Superior temporal gyrus (tissue), 1 donor: Measurements from ENCODE around the gene ZNF83.
A peak's percentile ranks its signal among the peaks of the same experiment; 100 is the strongest.
"Not testable (repeated sequence)": the region's sequence is repeated elsewhere in the genome, so short reads cannot be mapped to it uniquely, and the experiment has no call there.

Experiments used
- DNase-seq: peaks from one replicate; pipeline ENCODE4 v3.0.0-alpha.2; 2016; ENCODE audit errors: extremely low spot score

The ZNF83 gene

DNA sequence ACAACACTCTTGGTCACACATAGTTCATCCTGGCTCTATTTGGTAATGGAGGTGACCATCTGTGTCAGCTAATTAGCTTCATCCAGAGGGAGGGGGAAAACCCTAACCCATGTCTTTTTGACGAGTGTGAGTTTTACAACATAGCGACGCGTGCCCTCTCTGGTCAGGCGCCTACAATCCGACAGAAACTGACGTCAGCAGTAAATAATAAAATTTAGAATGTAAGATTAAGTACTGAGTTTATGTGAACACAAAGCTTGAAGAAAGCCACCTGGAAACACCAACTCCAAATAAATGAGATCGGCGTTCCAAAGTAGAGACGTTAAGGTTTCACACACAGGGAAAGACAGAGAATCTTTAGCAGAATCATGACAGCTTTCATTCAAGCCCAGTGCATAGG, 1.8 kb upstream of the ZNF83 start:
- DNase-seq: no peak

DNA sequence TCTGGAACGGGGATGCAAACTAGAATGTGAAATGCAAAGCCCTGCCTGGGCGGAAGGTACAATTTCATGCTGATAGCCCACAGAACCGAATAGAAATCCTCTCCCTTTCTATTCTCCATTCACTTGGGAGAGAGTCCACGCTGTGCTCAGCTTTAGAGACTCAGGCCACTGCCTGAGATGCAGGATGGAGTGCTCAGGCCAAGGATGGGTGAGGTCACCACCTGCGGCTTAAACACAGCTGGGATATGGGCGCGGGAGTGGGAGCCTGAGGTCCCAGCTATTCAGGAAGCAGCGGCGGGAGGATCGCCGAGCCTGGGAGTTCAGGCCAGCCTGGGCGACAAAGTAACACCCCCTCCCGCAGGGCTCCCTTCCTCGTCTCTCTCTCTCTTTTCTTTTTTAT, 446 bp upstream of the ZNF83 start:
- no peak for DNase-seq

- no peak for DNase-seq
Measured at GRCh38 chr19:52635786-52636570, 2.2 kb downstream of the ZNF83 start.

DNA sequence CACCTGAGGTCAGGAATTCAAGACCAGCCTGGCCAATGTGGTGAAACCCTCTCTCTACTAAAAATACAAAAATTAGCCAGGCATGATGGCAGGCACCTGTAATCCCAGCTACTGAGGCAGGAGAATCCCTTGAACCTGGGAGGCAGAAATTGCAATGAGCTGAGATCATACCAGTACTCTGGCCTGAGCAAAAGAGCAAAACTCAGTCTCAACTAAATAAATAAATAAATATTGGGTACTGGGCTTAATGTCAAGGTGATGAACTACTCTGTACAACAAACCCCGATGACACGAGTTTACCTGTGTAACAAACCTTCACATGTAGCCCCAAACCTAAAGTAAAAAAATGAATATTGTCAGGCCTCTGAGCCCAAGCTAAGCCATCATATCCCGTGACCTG, 10.7 kb downstream of the ZNF83 start:
- not testable (repeated sequence) for DNase-seq

DNA sequence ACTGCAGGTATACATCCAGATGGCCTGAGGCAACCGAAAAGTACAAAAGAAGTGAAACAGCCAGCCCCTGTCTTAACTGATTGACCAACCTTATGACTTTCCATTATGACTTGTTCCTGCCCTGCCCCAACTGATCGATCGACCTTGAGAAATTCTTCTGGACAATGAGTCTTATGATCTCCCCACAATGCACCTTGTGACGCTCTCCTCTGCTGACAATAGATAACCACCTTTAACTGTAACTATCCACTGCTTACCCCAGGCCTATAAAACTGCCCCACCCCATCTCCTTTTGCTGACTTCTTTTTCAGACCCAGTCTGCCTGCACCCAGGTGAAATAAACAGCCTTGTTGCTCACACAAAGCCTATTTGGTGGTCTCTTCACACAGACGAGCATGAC, 11.2 kb downstream of the ZNF83 start:
- DNase-seq: no peak

DNA sequence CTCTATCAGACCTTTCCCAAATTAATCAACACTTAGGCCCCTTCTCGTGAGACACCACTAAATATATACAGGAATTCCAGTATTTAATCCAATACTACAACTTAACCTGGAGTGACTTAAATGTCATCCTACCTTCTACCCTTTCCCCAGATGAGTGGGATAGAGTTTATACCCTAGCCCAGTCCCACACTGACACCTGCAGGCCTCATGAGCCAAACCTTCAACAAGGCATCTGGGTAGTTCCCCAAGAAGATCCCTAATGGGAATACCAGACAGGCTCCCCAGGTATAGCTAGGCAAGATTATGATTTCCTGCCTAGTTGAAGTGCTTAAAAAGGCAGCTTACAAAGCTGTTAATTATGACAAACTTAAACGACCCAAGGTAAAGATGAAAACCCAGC, 15.9 kb downstream of the ZNF83 start:
- no peak for DNase-seq

GRCh38 chr19:52621376-52621775, 16.8 kb downstream of the ZNF83 start:
- DNase-seq: no peak

- DNase-seq: no peak
Measured at GRCh38 chr19:52613299-52613906, 24.8 kb downstream of the ZNF83 start.

GRCh38 chr19:52603558-52604207, 34.5 kb downstream of the ZNF83 start:
- DNase-seq: no peak

- no peak for DNase-seq
Measured at GRCh38 chr19:52602941-52603340, 35.2 kb downstream of the ZNF83 start.

GRCh38 chr19:52601974-52602366, 36.2 kb downstream of the ZNF83 start:
- peak; percentile 11 for DNase-seq

DNA sequence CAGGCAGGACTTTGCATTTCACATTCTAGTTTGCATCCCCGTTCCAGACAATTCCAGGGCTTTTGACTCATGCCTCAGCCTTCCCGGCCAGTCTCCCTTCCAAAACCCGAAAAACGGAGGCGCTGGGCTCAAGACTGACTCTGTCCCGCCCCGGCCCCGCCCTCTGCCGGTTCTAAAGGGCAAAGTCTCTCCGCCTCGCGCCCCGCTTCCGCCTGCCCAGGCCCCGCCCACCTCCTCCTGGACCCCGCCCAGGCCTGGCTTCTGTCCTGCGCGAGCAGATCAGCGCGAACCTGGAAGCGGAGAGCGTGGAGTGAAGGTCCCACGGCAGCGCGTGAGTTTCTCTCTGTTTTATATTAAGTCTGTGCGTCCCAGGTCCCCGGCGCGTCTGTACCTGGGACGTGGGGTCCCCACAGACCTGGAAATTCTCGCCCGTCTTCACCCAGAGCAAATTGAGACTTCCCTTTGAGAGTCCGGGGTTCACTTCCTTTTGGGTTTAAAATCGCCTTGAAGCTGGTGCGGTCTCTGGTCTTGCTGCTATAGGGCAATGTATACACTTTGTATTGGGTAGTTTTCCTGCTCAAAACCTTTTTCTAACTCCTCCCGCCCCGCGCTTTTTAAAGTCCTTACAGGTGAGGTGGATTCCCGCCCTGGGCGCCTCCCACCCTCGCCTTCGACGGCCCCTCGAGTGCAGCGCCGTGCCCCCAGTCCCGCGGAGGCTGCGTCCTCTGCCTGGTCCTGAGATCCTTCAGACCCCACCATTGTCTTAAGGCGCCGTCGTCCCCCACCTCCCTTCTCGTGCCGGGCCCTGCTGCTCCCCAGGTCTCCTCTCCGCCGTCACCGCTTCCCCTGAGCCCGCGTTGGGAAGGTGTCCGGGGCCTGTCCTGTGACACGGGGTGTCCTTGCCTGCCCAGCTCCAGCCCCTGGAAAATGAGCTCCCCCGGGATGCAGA, 36.9 kb downstream of the ZNF83 start:
- DNase-seq: peak; percentile 68

DNA sequence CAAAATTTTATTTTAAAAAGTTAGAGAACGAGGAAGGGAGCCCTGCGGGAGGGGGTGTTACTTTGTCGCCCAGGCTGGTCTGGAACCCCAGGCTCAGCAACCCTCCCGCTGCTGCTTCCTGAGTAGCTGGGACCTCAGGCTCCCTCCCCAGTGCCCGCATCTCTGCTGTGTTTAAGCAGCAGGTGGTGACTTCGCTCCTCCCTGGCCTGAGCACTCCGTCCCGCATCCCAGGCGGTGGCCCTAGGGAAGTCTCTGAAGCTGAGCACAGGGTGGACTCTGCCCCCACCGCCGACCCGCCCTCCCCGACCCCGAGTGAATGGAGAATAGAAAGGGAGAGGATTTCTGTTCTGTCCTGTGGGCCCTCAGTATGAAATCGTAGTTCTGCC, 37.5 kb downstream of the ZNF83 start:
- DNase-seq: no peak

DNA sequence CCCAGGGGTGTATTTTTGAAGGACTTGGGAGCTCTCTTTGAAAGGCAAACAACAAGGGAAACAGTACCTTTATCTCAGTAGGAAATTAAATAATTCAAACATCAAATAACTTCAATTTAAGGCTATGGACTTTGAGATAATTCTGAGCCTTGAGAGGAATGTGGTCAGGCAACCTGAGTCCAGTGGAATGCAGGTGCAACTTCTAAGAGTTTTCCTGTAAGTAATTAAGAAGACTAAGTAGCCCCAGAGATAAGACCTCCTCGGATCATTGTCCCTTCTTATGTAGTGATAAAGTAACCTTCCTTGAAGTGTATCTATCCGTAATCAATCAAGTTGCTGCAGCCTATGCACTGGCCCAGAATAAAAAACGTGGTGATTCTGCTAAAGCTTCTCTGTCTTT, 38.9 kb downstream of the ZNF83 start:
- no peak for DNase-seq

- DNase-seq: not testable (repeated sequence)
Measured at GRCh38 chr19:52593441-52593840, 44.7 kb downstream of the ZNF83 start.

DNA sequence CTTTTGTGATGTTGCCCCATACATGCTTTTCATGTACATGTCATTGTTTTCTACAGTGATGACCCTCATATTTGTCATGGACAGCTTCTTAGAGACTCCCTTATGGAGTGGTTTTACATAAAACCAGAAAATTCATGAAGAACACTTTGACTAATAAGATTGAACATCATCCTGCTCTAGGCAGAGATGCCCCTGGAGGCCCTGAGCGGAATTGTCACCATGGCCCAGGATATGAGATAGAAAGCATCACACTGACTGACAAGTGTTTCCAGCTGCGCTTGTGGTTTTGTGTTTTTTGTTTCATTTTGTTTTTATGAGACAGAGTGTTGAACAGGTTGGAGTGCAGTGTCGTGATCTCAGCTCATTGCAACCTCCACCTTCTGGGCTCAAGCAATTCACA, 45.9 kb downstream of the ZNF83 start:
- DNase-seq: no peak

DNA sequence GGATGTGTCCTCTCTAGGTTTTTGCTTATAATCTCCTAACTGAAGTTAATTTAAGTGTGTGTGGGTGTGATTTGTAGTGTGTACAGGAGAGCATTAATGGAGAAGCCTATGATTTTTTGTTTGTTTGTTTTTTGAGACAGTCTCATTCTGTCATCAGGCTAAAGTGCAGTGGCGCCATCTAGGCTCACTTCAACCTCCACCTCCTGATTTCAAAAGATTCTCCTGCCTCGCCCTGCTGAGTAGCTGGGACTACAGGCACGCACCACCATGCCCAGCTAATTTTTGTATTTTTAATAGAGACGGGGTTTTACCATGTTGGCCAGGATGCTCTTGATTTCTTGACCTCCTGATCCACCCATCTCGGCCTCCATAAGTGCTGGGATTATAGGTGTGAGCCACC, 47.4 kb downstream of the ZNF83 start:
- no peak for DNase-seq

DNA sequence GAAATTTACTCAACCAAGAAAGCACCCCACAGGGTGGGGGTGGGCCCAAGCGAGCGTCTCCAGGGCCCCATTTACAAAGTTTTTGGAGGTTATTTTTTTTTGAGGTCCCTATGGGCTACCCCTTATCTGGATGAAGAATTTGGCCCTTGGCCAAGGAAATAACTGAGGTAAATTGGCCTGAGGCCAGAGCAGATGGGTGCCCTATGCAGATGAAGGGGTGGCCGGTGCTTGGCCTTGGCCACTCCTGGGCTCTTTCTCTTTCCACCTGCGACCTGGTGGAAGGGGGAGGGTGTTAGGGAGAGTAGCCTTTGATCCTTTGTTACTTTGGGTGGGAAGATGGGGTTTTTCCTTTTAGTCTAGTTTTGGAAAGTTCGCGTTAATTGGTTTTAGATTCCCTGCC, 52.6 kb downstream of the ZNF83 start:
- DNase-seq: no peak

GRCh38 chr19:52584736-52585440, 53.3 kb downstream of the ZNF83 start:
- no peak for DNase-seq

- DNase-seq: peak; percentile 96
Measured at GRCh38 chr19:52570000-52570861, 67.9 kb downstream of the ZNF83 start, which contains the start of gene ZNF701. ZNF701 (plus strand) TSS chr19:52570287; CDS start chr19:52574148, 3,861 bp downstream.
